HL-60 (cell line): ENCODE measurements around the gene CCDC187.
A peak's percentile ranks its signal among the peaks of the same experiment; 100 is the strongest.

ENCODE experiments used
- DNase-seq, 2 experiments: peaks; one replicate each; pipeline ENCODE4 v3.0.0-alpha.2; 2010 to 2020; ENCODE audit warnings: low read depth in 1 of 2, low spot score in 1 of 2
- H3K27ac ChIP-seq: fragments of 250-450 bp; sonication (Bioruptor Pico); replicated peaks from 2 replicates; pipeline ENCODE4 v1.5.1; 2020; ENCODE audit warnings: mild to moderate bottlenecking, moderate library complexity
- H3K27me3 ChIP-seq: fragments of 250-450 bp; sonication (Bioruptor Pico); 2 replicates; pipeline ENCODE4 v1.5.1; 2021; ENCODE audit warnings: mild to moderate bottlenecking, moderate library complexity; ENCODE audit not compliant: insufficient read depth, poor library complexity, severe bottlenecking
- H3K4me3 ChIP-seq: replicated peaks from 2 replicates; pipeline ENCODE4 v1.5.1; 2011; ENCODE audit warnings: mild to moderate bottlenecking, control low read depth, low read length; ENCODE audit not compliant: insufficient read depth
- GABPA ChIP-seq: IDR thresholded peaks from 2 replicates; pipeline ENCODE4 v1.6.1; 2012; ENCODE audit warnings: low read depth
- POLR2AphosphoS5 ChIP-seq: IDR thresholded peaks from 2 replicates; pipeline ENCODE4 v1.6.1; 2012; ENCODE audit warnings: low read depth
- SPI1 ChIP-seq: IDR thresholded peaks from 2 replicates; pipeline ENCODE4 v1.6.1; 2012; ENCODE audit warnings: low read depth, mild to moderate bottlenecking, borderline replicate concordance
- TF ChIP-seq, protein P1 (sequence below): IDR thresholded peaks from 2 replicates; pipeline ENCODE4 v1.6.1; 2012; ENCODE audit warnings: low read depth; ENCODE audit not compliant: insufficient replicate concordance
- TF ChIP-seq, protein P2 (sequence below): IDR thresholded peaks from one replicate; pipeline ENCODE4 v1.5.1; 2011; ENCODE audit warnings: low read length, control low read depth, inconsistent platforms; ENCODE audit not compliant: insufficient read depth

CCDC187 gene

DNA sequence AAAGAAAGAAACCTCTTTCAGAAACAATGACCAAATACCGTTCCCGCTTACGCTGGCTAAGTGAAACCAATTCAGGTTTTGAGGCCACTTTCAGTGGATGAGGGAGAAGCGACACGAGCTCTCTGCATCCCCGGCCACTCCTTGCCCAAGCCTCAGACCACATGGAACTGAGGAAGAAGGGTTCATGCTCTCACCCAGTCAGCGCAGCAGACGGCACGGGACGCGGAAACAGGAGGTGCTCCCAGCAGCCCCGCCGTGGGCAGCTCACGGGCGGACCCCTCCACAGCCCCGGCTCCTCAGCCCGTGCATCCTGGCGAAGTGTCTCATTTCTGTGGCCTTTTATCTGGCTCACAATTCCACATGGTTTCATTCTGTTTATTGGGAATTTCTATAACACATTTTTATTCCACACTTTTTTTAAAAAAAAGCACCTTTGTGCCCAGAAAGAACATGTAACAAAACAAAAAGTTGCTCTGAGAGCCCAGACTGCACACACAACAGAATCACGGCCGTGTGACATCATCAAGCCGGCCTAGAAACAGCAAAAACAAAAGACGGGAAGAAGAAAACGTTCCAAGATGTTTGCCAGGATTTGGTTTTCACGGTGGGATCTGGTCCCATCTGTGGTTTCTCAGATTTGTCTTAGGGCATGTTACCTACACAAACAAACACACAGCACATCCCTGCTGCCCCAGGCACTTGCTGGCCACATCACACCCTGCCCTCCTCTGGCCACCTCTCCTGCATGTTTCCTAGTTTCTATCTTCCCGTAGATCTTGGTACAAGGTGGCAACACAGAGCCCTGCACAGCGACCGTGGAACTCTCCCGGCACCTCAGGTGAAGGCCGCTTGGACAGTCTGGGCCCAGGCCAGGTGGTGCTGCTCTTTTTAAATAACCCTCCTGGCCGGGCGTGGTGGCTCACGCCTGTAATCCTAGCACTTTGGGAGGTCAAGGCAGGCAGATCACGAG lies 74.5 kb downstream of the CCDC187 start:
- H3K27me3 ChIP-seq, result no peaks in the 10 kb centered on the region
- no peak overlapping the region for H3K4me3 ChIP-seq
- no peak for TF ChIP-seq GABPA
- no peak for TF ChIP-seq SPI1
- TF ChIP-seq, protein P1, sequence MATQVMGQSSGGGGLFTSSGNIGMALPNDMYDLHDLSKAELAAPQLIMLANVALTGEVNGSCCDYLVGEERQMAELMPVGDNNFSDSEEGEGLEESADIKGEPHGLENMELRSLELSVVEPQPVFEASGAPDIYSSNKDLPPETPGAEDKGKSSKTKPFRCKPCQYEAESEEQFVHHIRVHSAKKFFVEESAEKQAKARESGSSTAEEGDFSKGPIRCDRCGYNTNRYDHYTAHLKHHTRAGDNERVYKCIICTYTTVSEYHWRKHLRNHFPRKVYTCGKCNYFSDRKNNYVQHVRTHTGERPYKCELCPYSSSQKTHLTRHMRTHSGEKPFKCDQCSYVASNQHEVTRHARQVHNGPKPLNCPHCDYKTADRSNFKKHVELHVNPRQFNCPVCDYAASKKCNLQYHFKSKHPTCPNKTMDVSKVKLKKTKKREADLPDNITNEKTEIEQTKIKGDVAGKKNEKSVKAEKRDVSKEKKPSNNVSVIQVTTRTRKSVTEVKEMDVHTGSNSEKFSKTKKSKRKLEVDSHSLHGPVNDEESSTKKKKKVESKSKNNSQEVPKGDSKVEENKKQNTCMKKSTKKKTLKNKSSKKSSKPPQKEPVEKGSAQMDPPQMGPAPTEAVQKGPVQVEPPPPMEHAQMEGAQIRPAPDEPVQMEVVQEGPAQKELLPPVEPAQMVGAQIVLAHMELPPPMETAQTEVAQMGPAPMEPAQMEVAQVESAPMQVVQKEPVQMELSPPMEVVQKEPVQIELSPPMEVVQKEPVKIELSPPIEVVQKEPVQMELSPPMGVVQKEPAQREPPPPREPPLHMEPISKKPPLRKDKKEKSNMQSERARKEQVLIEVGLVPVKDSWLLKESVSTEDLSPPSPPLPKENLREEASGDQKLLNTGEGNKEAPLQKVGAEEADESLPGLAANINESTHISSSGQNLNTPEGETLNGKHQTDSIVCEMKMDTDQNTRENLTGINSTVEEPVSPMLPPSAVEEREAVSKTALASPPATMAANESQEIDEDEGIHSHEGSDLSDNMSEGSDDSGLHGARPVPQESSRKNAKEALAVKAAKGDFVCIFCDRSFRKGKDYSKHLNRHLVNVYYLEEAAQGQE, result no peak
- peak; percentile 47; the same call in 1 of the 2 replicates for TF ChIP-seq POLR2AphosphoS5
- peak in 1 of 2 experiments; percentile 66 for DNase-seq
- H3K27ac ChIP-seq, result peak overlapping the region; percentile 23; the same call in 1 of the 2 replicates

- Histone ChIP-seq H3K4me3 (no peak overlapping the region), H3K27ac (no peak overlapping the region), H3K27me3 (no peaks in the 10 kb centered on the region)
- no peak for DNase-seq
- TF ChIP-seq POLR2AphosphoS5, result no peak
- TF ChIP-seq SPI1, result no peak
- TF ChIP-seq, protein P2, sequence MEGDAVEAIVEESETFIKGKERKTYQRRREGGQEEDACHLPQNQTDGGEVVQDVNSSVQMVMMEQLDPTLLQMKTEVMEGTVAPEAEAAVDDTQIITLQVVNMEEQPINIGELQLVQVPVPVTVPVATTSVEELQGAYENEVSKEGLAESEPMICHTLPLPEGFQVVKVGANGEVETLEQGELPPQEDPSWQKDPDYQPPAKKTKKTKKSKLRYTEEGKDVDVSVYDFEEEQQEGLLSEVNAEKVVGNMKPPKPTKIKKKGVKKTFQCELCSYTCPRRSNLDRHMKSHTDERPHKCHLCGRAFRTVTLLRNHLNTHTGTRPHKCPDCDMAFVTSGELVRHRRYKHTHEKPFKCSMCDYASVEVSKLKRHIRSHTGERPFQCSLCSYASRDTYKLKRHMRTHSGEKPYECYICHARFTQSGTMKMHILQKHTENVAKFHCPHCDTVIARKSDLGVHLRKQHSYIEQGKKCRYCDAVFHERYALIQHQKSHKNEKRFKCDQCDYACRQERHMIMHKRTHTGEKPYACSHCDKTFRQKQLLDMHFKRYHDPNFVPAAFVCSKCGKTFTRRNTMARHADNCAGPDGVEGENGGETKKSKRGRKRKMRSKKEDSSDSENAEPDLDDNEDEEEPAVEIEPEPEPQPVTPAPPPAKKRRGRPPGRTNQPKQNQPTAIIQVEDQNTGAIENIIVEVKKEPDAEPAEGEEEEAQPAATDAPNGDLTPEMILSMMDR, result no peak
- no peak for TF ChIP-seq GABPA
- TF ChIP-seq, protein P1, result no peak
Observed at GRCh38 chr9:136228107-136228875, 75.6 kb downstream of the CCDC187 start.

- H3K4me3 ChIP-seq, result no peak overlapping the region
- no peak for DNase-seq
Observed at GRCh38 chr9:136226680-136227407, 77.0 kb downstream of the CCDC187 start.

More at GRCh38 chr9:136226680-136227407, 77.0 kb downstream of the CCDC187 start:
- TF ChIP-seq GABPA, result no peak
- TF ChIP-seq, protein P2, result no peak
- TF ChIP-seq, protein P1, result no peak
- Histone ChIP-seq H3K27ac (no peak overlapping the region), H3K27me3 (no peaks in the 10 kb centered on the region)
